HepG2 (cell line): ENCODE measurements around the gene P4HA1. TPM values are rescaled to one million over a fixed set of nuclear protein-coding genes. Genes with fewer than 3 reads are reported as not detected.

Experiments
- CC2D1A ChIP-seq: sonication (generic); formaldehyde crosslinking; IDR thresholded peaks from 2 replicates; pipeline ENCODE4 v1.8.1; 2023; ENCODE audit warnings: mild to moderate bottlenecking, missing genetic modification reagents
- CREB1 ChIP-seq, 2 experiments: fragments of 450-650 bp in 1 of 2; IDR thresholded peaks; 2 replicates each; pipeline ENCODE4 v1.6.1; 2016 to 2017; ENCODE audit warnings: control low read depth in 1 of 2, mild to moderate bottlenecking in 1 of 2, missing compliant biosample characterization in 1 of 2, missing genetic modification characterization in 1 of 2
- DPF2 ChIP-seq: sonication (generic); formaldehyde crosslinking; IDR thresholded peaks from 2 replicates; pipeline ENCODE4 v1.4.0; 2020; ENCODE audit warnings: mild to moderate bottlenecking, low read depth, missing genetic modification reagents, borderline replicate concordance
- FOSL2 ChIP-seq: sonication (generic); formaldehyde crosslinking; IDR thresholded peaks from 2 replicates; pipeline ENCODE4 v1.4.0; 2020; ENCODE audit warnings: missing genetic modification reagents
- GFI1 ChIP-seq: sonication (generic); formaldehyde crosslinking; IDR thresholded peaks from 2 replicates; pipeline ENCODE4 v1.5.0; 2020; ENCODE audit warnings: missing genetic modification reagents, mild to moderate bottlenecking, borderline replicate concordance
- GLMP ChIP-seq: sonication (generic); formaldehyde crosslinking; IDR thresholded peaks from 2 replicates; pipeline ENCODE4 v1.9.0; 2021; ENCODE audit warnings: missing genetic modification reagents, mild to moderate bottlenecking, borderline replicate concordance
- HIC2 ChIP-seq: sonication (generic); formaldehyde crosslinking; IDR thresholded peaks from 2 replicates; pipeline ENCODE4 v1.9.0; 2022; ENCODE audit warnings: low read depth, missing genetic modification reagents
- HOXA5 ChIP-seq: sonication (generic); formaldehyde crosslinking; IDR thresholded peaks from 2 replicates; pipeline ENCODE4 v1.4.0; 2020; ENCODE audit warnings: missing genetic modification reagents
- IKZF1 ChIP-seq: fragments of 450-650 bp; IDR thresholded peaks from 2 replicates; pipeline ENCODE4 v1.7.1; 2016
- MEIS1 ChIP-seq: sonication (generic); formaldehyde crosslinking; IDR thresholded peaks from 2 replicates; pipeline ENCODE4 v1.9.0; 2021; ENCODE audit warnings: mild to moderate bottlenecking, missing genetic modification reagents, moderate library complexity, borderline replicate concordance
- MLLT10 ChIP-seq: sonication (generic); formaldehyde crosslinking; IDR thresholded peaks from 2 replicates; pipeline ENCODE4 v1.4.0; 2020; ENCODE audit warnings: missing genetic modification reagents
- NAIF1 ChIP-seq: sonication (generic); formaldehyde crosslinking; IDR thresholded peaks from 2 replicates; pipeline ENCODE4 v1.5.0; 2020; ENCODE audit warnings: mild to moderate bottlenecking, missing genetic modification reagents, borderline replicate concordance
- NFKBIZ ChIP-seq: IDR thresholded peaks from 2 replicates; pipeline ENCODE4 v1.6.1; 2018; ENCODE audit warnings: missing genetic modification reagents, missing compliant biosample characterization
- SOX13 ChIP-seq, 3 experiments: fragments of 450-650 bp in 1 of 3; sonication (generic) in 1 of 3; formaldehyde crosslinking in 1 of 3; IDR thresholded peaks in 2 of 3; conservative IDR thresholded peaks in 1 of 3; 2 replicates each; pipeline versions ENCODE4 v1.5.0 to v1.6.1; 2016 to 2020; ENCODE audit warnings: antibody characterized with exemption in 1 of 3, mild to moderate bottlenecking in 1 of 3, missing compliant biosample characterization in 1 of 3, missing genetic modification reagents in 1 of 3, moderate library complexity in 1 of 3
- SP5 ChIP-seq: IDR thresholded peaks from 2 replicates; pipeline ENCODE4 v1.6.1; 2016; ENCODE audit warnings: low read depth, borderline replicate concordance
- TARDBP ChIP-seq: sonication (generic); formaldehyde crosslinking; IDR thresholded peaks from 2 replicates; pipeline ENCODE4 v1.8.0; 2022; ENCODE audit warnings: mild to moderate bottlenecking, missing genetic modification reagents
- THAP9 ChIP-seq: sonication (generic); formaldehyde crosslinking; IDR thresholded peaks from 2 replicates; pipeline ENCODE4; 2020; ENCODE audit warnings: missing genetic modification reagents, mild to moderate bottlenecking, borderline replicate concordance
- ZNF225 ChIP-seq: sonication (generic); formaldehyde crosslinking; IDR thresholded peaks from 2 replicates; pipeline ENCODE4 v1.4.0; 2020; ENCODE audit warnings: mild to moderate bottlenecking, missing genetic modification reagents
- ZNF597 ChIP-seq: sonication (generic); formaldehyde crosslinking; IDR thresholded peaks from 2 replicates; pipeline ENCODE4 v1.5.0; 2020; ENCODE audit warnings: missing genetic modification reagents
- ZNF780A ChIP-seq: sonication (generic); formaldehyde crosslinking; IDR thresholded peaks from 2 replicates; pipeline ENCODE4 v1.8.0; 2022; ENCODE audit warnings: mild to moderate bottlenecking, missing genetic modification reagents, moderate library complexity
- polyA plus RNA-seq, 8 experiments: library from polyadenylated mRNA; depleted of rRNA in 3 of 8; stranded (reverse) in 7 of 8; unstranded in 1 of 8; fragments of >200 nt; fragmentation: Illumina TruSeq in 4 of 8; extraction: Trizol in 4 of 8; gene quantifications; 2 replicates each; pipeline versions ENCODE4 v1.2.1 to v1.2.3, GENCODE V29; 2011 to 2016; ENCODE audit warnings: low read depth in 4 of 8, missing spikeins in 1 of 8, mixed read lengths in 1 of 8; ENCODE audit not compliant: insufficient read depth in 1 of 8
- total RNA-seq, 5 experiments: library from RNA; depleted of rRNA; stranded (reverse); fragments of >200 nt; fragmentation: Illumina TruSeq; extraction: Trizol; gene quantifications; 2 replicates each; pipeline ENCODE4 v1.2.3, GENCODE V29; 2016; ENCODE audit warnings: low read depth in 1 of 5

Gene P4HA1
- total and polyA plus RNA-seq, 2 of the 13 experiments (the other 11 are each of a cell fraction or from before 2014, with no cell fraction given): 63.1 to 196 TPM

- TF ChIP-seq ZNF225 (peak; percentile 74; the same call in 1 of the 2 replicates), MLLT10 (CRISPR knock-in tag) (no peak), GFI1 (peak; percentile 81), TARDBP (CRISPR knock-in tag) (peak; percentile 94), ZNF780A (CRISPR knock-in tag) (no peak), HOXA5 (CRISPR knock-in tag) (peak; percentile 95), NAIF1 (CRISPR knock-in tag) (no peak; the same call in 1 of the 2 replicates), THAP9 (peak; percentile 89; the same call in 1 of the 2 replicates), MEIS1 (CRISPR knock-in tag) (no peak), FOSL2 (CRISPR knock-in tag) (peak; percentile 52; the same call in 1 of the 2 replicates), CC2D1A (CRISPR knock-in tag) (no peak), SOX13 (IDR thresholded peaks at IDR 0.05) (peak; percentile 43; the same call in 1 of the 2 replicates), SOX13 (CRISPR knock-in tag; conservative IDR thresholded peaks at IDR 0.05 in 1 of 2, IDR thresholded peaks at IDR 0.05 in 1 of 2) (peak in 1 of 2 experiments; percentile 52; a peak in 1 of 4 replicates), IKZF1 (no peak), GLMP (no peak), DPF2 (no peak), HIC2 (CRISPR knock-in tag) (no peak), NFKBIZ (0 out of 2 replicates have a peak, but pooled peaks have one; percentile 46), ZNF597 (CRISPR knock-in tag) (no peak), CREB1 (IDR thresholded peaks at IDR 0.05) (peak; percentile 2; the same call in 1 of the 2 replicates), CREB1 (CRISPR knock-in tag; IDR thresholded peaks at IDR 0.05) (peak; percentile 54), SP5 (peak; percentile 52; the same call in 1 of the 2 replicates)
These were observed at the start of gene P4HA1 (continued) for GRCh38 chr10:73096449-73097304.
